Measurements from ENCODE around the gene DIO3.

GRCh38 chr14:101601606-101602465, 40.5 kb downstream of the DIO3 start:
- no peak for TF ChIP-seq CTCF (IDR thresholded peaks at IDR 0.05)
- TF ChIP-seq POLR2A (IDR thresholded peaks at IDR 0.05) = no peak
- TF ChIP-seq EP300 (IDR thresholded peaks at IDR 0.05) = no peak
